ENCODE data around the gene DLGAP4. TPM values are rescaled to one million over a fixed set of nuclear protein-coding genes. Genes with fewer than 3 reads are reported as not detected.

Gene DLGAP4
- total RNA-seq, 4 donors from 2014 or later: 38.6 to 193 (median 80.5) TPM

DNA sequence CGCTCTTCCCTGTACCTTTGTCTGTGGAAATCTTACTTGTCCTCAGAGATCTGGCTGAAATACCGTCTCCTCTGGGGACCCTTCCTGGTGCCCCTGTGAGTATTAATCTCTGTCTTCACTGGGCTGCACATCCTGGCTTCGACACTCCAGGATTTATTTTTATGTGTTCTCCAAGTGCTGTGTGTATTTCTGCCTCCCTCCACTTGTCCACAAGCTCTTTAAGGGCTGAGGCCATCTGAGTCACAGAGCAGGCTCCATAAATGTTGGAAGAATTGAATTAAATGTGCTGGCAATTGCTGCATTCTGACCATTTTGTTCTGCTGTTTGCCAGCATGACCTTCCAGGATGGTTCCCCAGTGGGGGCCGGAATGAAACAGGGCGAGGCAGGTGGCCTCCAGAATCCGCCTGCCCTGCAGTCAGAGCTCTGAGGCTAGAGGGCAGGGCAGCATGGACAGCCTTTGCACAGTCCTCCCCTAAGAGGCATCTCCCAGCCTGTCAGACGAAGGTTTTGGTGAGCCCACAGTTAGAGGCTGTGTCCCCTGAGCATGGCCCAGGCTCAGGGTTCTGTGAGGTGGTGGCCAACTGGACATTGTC, 105.8 kb downstream of the DLGAP4 start:
- TF ChIP-seq CTCF (IDR thresholded peaks at IDR 0.05) (no peak), POLR2A (IDR thresholded peaks at IDR 0.05) (no peak)
- H3K27ac ChIP-seq: no peak overlapping the region
- intact Hi-C loops (cut with DNase I; ENCODE audit: low total_unique reads): no loop called here
- no peak for DNase-seq
- H3K4me1 ChIP-seq: no peaks in the 10 kb centered on the region
- no peaks in the 10 kb centered on the region for H3K9me3 ChIP-seq
- no peaks in the 10 kb centered on the region for H3K27me3 ChIP-seq
- H3K36me3 ChIP-seq: no peaks in the 10 kb centered on the region
- no peak overlapping the region for H3K4me3 ChIP-seq

- H3K27ac ChIP-seq: no peak overlapping the region
- H3K4me3 ChIP-seq: no peak overlapping the region
- no peak for DNase-seq
- no peaks in the 10 kb centered on the region for H3K4me1 ChIP-seq
- H3K9me3 ChIP-seq: no peaks in the 10 kb centered on the region
- no peaks in the 10 kb centered on the region for H3K27me3 ChIP-seq
- TF ChIP-seq POLR2A (IDR thresholded peaks at IDR 0.05): no peak
- no peak for TF ChIP-seq CTCF (IDR thresholded peaks at IDR 0.05)
- intact Hi-C loops (cut with DNase I; ENCODE audit: low total_unique reads): no loop called here
- no peaks in the 10 kb centered on the region for H3K36me3 ChIP-seq
Measured at GRCh38 chr20:36415475-36416002, 109.4 kb downstream of the DLGAP4 start.

DNA sequence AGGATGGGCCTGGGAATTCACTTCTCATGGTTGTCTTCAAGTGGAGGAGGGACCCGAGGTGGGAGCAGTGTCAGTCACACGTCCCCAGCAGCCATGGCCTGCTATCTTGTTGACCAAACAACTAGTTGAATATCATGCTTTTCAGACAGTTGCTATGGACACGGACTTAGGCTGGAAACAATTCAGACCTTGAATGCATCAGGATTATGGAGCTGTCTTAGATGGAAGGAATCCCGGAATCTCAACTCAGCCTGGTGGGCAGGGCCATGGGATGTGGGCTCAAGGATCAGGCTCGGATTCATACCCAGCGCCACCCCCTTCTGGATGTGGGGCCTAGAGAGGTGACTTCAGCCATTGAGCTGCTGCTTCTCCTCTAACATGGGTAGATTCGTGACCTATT, 112.6 kb downstream of the DLGAP4 start:
- H3K27me3 ChIP-seq: no peaks in the 10 kb centered on the region

DNA sequence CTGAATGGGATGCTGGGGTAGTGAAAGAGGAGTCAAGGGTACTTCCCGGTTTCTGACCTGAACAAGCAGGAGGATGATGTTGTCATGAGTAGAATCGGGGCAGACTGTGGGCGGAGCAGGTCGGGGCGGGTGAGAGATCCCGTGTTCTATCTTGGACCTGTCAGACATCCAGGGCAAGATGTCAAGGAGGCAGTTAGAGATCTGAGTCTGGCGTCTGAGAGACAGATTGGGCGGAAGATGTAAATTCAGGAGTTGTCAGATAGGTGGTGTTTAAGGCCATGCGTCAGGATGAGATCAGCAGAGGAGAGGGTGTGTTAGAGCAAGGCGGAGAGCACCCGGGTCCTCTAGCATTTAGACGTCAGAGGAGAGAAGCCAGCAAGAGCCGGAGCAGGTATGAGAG, 115.5 kb downstream of the DLGAP4 start:
- no peaks in the 10 kb centered on the region for H3K36me3 ChIP-seq
- H3K27ac ChIP-seq: no peak overlapping the region
- H3K4me1 ChIP-seq: no peaks in the 10 kb centered on the region
- no peak for TF ChIP-seq CTCF (IDR thresholded peaks at IDR 0.05)
- TF ChIP-seq POLR2A (IDR thresholded peaks at IDR 0.05): no peak
- H3K27me3 ChIP-seq: no peaks in the 10 kb centered on the region
- intact Hi-C loops (cut with DNase I; ENCODE audit: low total_unique reads): no loop called here
- H3K4me3 ChIP-seq: no peak overlapping the region
- DNase-seq: no peak
- no peaks in the 10 kb centered on the region for H3K9me3 ChIP-seq

More for the DNA sequence above, 112.6 kb downstream of the DLGAP4 start:
- no peaks in the 10 kb centered on the region for H3K36me3 ChIP-seq
- TF ChIP-seq CTCF (IDR thresholded peaks at IDR 0.05) (no peak), POLR2A (IDR thresholded peaks at IDR 0.05) (no peak)
- intact Hi-C loops (cut with DNase I; ENCODE audit: low total_unique reads): no loop called here
- H3K27ac ChIP-seq: no peak overlapping the region
- H3K4me3 ChIP-seq: no peak overlapping the region
- no peak for DNase-seq
- no peaks in the 10 kb centered on the region for H3K9me3 ChIP-seq
- no peaks in the 10 kb centered on the region for H3K4me1 ChIP-seq

- Histone ChIP-seq H3K9me3 (no peaks in the 10 kb centered on the region), H3K4me3 (no peak overlapping the region), H3K4me1 (no peaks in the 10 kb centered on the region), H3K27ac (no peak overlapping the region), H3K36me3 (no peaks in the 10 kb centered on the region), H3K27me3 (no peaks in the 10 kb centered on the region)
- no peak for DNase-seq
- TF ChIP-seq CTCF (IDR thresholded peaks at IDR 0.05) (no peak), POLR2A (IDR thresholded peaks at IDR 0.05) (no peak)
- intact Hi-C loops (cut with DNase I; ENCODE audit: low total_unique reads): no loop called here
Measured at GRCh38 chr20:36424314-36424713, 118.2 kb downstream of the DLGAP4 start.
